CD4-positive, alpha-beta T cell (primary cell): Measurements from ENCODE around the gene NMD3. TPM values are rescaled to one million over a fixed set of nuclear protein-coding genes. Genes with fewer than 3 reads are reported as not detected.

Experiments used
- ATAC-seq: fragments of 200-7000 bp; cut with Tn5 transposase; one replicate; pipeline ENCODE4 v1.10.0; 2022; ENCODE audit warnings: mild to moderate bottlenecking; ENCODE audit not compliant: poor library complexity
- CTCF ChIA-PET: fragments of 350-600 bp; sonication (Branson Sonifier 250); formaldehyde crosslinking; loops from one replicate; lab custom pipeline; 2021; ENCODE audit warnings: antibody characterized with exemption, inconsistent platforms; lab: Charles Lee
- POLR2A ChIA-PET: fragments of 350-600 bp; sonication (Branson Sonifier 250); formaldehyde crosslinking; loops from one replicate; lab custom pipeline; 2021; ENCODE audit warnings: antibody characterized with exemption, inconsistent platforms; lab: Charles Lee
- DNase-seq, 14 experiments: peaks; one replicate each; pipeline ENCODE4 v3.0.0-alpha.2; 2013 to 2020; ENCODE audit warnings: mixed read lengths in 2 of 14
- H3K27ac ChIP-seq, 2 donors: one replicate each; pipeline versions ENCODE4 v1.5.1 to v1.7.0; 2013; ENCODE audit warnings: low read length in 2 of 2, low read depth in 1 of 2, mild to moderate bottlenecking in 1 of 2
- H3K27me3 ChIP-seq, 2 experiments: 1 replicate in 1 of 2; 2 replicates in 1 of 2; pipeline versions ENCODE4 v1.6.1 to v1.7.0; 2013; ENCODE audit warnings: low read length in 2 of 2, control low read depth in 1 of 2, mild to moderate bottlenecking in 1 of 2, moderate library complexity in 1 of 2; ENCODE audit not compliant: insufficient read depth in 2 of 2, control insufficient read depth in 1 of 2
- H3K36me3 ChIP-seq: one replicate; pipeline ENCODE4 v1.6.1; 2013; ENCODE audit warnings: low read length, control low read depth; ENCODE audit not compliant: insufficient read depth
- H3K4me1 ChIP-seq: one replicate; pipeline ENCODE4 v1.6.1; 2013; ENCODE audit warnings: low read length, control low read depth; ENCODE audit not compliant: insufficient read depth
- H3K4me3 ChIP-seq: one replicate; pipeline ENCODE4 v1.5.1; 2013; ENCODE audit warnings: mild to moderate bottlenecking, low read length, moderate library complexity
- H3K9me3 ChIP-seq, 2 experiments: 1 replicate in 1 of 2; 2 replicates in 1 of 2; pipeline versions ENCODE4 v1.6.1 to v1.7.0; 2013; ENCODE audit warnings: low read length in 2 of 2, mild to moderate bottlenecking in 2 of 2, control low read depth in 1 of 2, moderate library complexity in 1 of 2; ENCODE audit not compliant: control insufficient read depth in 1 of 2, insufficient read depth in 1 of 2
- H3K27ac Mint-ChIP-seq: one replicate; pipeline ENCODE4 v1.8.0; 2020; ENCODE audit warnings: mixed read lengths
- H3K27me3 Mint-ChIP-seq: one replicate; pipeline ENCODE4 v1.8.0; 2021; ENCODE audit warnings: mixed read lengths
- H3K36me3 Mint-ChIP-seq: one replicate; pipeline ENCODE4 v1.8.0; 2021; ENCODE audit warnings: low read depth, mixed read lengths
- H3K4me1 Mint-ChIP-seq: one replicate; pipeline ENCODE4 v1.8.0; 2021; ENCODE audit warnings: low read depth, mixed read lengths
- H3K4me3 Mint-ChIP-seq: one replicate; pipeline ENCODE4 v1.8.0; 2020; ENCODE audit warnings: mild to moderate bottlenecking, mixed read lengths
- H3K9me3 Mint-ChIP-seq: one replicate; pipeline ENCODE4 v1.8.0; 2020; ENCODE audit warnings: mixed read lengths
- CTCF ChIP-seq: fragments of 200-600 bp; IDR thresholded peaks from one replicate; pipeline ENCODE4 v1.8.0; 2022; ENCODE audit warnings: antibody characterized with exemption, mild to moderate bottlenecking
- intact Hi-C, 2 experiments: fragments of 100-400 bp; cut with DNase I in 1 of 2; cut with micrococcal nuclease in 1 of 2; formaldehyde crosslinking; loops; one replicate each; pipeline versions ENCODE4 v1.15.1 to v1.9.0; 2023 to 2025; cut with DNase I, micrococcal nuclease
- total RNA-seq, 174 experiments: library from RNA in 2 of 174; stranded (reverse) in 2 of 174; gene quantifications; one replicate each; pipeline ENCODE4 v1.2.3 and lab custom pipeline; 2021 to 2026

NMD3 gene
- total RNA-seq, 2 experiments from 2014 or later = 58.4 to 60.1 TPM

GRCh38 chr3:161251716-161252115 is 30.6 kb downstream of the NMD3 start:
- H3K27me3 ChIP-seq = no peaks in the 10 kb centered on the region
- no peak for TF ChIP-seq CTCF
- Mint-ChIP-seq H3K9me3 (no peaks in the 10 kb centered on the region), H3K27ac (no peak overlapping the region), H3K27me3 (no peaks in the 10 kb centered on the region), H3K4me3 (no peak overlapping the region), H3K4me1 (peaks cover 10% of the 10 kb centered on the region), H3K36me3 (peaks cover 84% of the 10 kb centered on the region)
- H3K36me3 ChIP-seq = peaks cover 60% of the 10 kb centered on the region
- no peak overlapping the region for H3K4me3 ChIP-seq
- intact Hi-C loops = no loop called here
- no peaks in the 10 kb centered on the region for H3K9me3 ChIP-seq
- no peaks in the 10 kb centered on the region for H3K4me1 ChIP-seq
- no peak overlapping the region for H3K27ac ChIP-seq
- ATAC-seq (no peak), DNase-seq (no peak)
- CTCF ChIA-PET = no interaction called here
- POLR2A ChIA-PET = no interaction called here

- DNase-seq (no peak), ATAC-seq (no peak)
- no peak for TF ChIP-seq CTCF
- Histone ChIP-seq H3K27me3 (no peaks in the 10 kb centered on the region), H3K4me1 (no peaks in the 10 kb centered on the region), H3K27ac (no peak overlapping the region), H3K4me3 (no peak overlapping the region), H3K9me3 (no peaks in the 10 kb centered on the region), H3K36me3 (peaks cover 56% of the 10 kb centered on the region)
- Mint-ChIP-seq H3K36me3 (peaks cover 82% of the 10 kb centered on the region), H3K27ac (no peak overlapping the region), H3K27me3 (no peaks in the 10 kb centered on the region), H3K4me3 (no peak overlapping the region), H3K9me3 (no peaks in the 10 kb centered on the region), H3K4me1 (peaks cover 10% of the 10 kb centered on the region)
- POLR2A ChIA-PET = no interaction called here
- intact Hi-C loops = no loop called here
- CTCF ChIA-PET = no interaction called here
Observed at GRCh38 chr3:161252143-161252542, 31.0 kb downstream of the NMD3 start.

GRCh38 chr3:161253711-161254110 is 32.6 kb downstream of the NMD3 start:
- intact Hi-C loops = no loop called here
- no peak overlapping the region for H3K27ac ChIP-seq
- H3K4me3 Mint-ChIP-seq = no peak overlapping the region
- H3K27me3 ChIP-seq = no peaks in the 10 kb centered on the region
- POLR2A ChIA-PET = no interaction called here
- H3K9me3 ChIP-seq = no peaks in the 10 kb centered on the region
- CTCF ChIA-PET = no interaction called here
- DNase-seq (no peak), ATAC-seq (no peak)
- H3K36me3 ChIP-seq = peaks cover 43% of the 10 kb centered on the region
- no peaks in the 10 kb centered on the region for H3K4me1 ChIP-seq
- H3K27me3 Mint-ChIP-seq = no peaks in the 10 kb centered on the region
- TF ChIP-seq CTCF = no peak
- H3K36me3 Mint-ChIP-seq = peaks cover 86% of the 10 kb centered on the region
- H3K27ac Mint-ChIP-seq = no peak overlapping the region
- H3K4me1 Mint-ChIP-seq = peaks cover 10% of the 10 kb centered on the region
- H3K4me3 ChIP-seq = no peak overlapping the region
- no peaks in the 10 kb centered on the region for H3K9me3 Mint-ChIP-seq
